A549 (cell line): Measurements from ENCODE around the gene MTSS2.

Experiments
- EHF ChIP-seq: fragments of 250-450 bp; sonication (Bioruptor Pico); IDR thresholded peaks from 2 replicates; pipeline ENCODE4 v1.5.0; 2020; ENCODE audit warnings: mild to moderate bottlenecking
- EP300 ChIP-seq, 2 experiments: fragments of >200 bp; sonication (Bioruptor Twin); formaldehyde crosslinking; IDR thresholded peaks; 2 replicates in 1 of 2; 3 replicates in 1 of 2; pipeline ENCODE4 v1.6.1; 2016 to 2017
- POLR2A ChIP-seq: IDR thresholded peaks from 2 replicates; pipeline ENCODE4 v1.6.1; 2012; ENCODE audit warnings: mild to moderate bottlenecking, low read length
- RNF2 ChIP-seq: fragments of 200-600 bp; sonication (generic); IDR thresholded peaks from 2 replicates; pipeline ENCODE4 v1.6.1; 2016; ENCODE audit warnings: low read depth, mild to moderate bottlenecking, antibody characterized with exemption, moderate library complexity, borderline replicate concordance
- TF ChIP-seq, protein P1 (sequence below): fragments of >200 bp; sonication (Bioruptor Twin); formaldehyde crosslinking; IDR thresholded peaks from 3 replicates; pipeline ENCODE4 v1.5.1; 2016
- TF ChIP-seq, protein P2 (sequence below): fragments of 200-600 bp; sonication (generic); IDR thresholded peaks from 2 replicates; pipeline ENCODE4 v1.6.1; 2016; ENCODE audit warnings: antibody characterized with exemption, mild to moderate bottlenecking, moderate library complexity
- TF ChIP-seq, protein P3 (sequence below): fragments of 450-650 bp; IDR thresholded peaks from 2 replicates; pipeline ENCODE4 v1.6.1; 2014; ENCODE audit warnings: antibody characterized with exemption

DNA sequence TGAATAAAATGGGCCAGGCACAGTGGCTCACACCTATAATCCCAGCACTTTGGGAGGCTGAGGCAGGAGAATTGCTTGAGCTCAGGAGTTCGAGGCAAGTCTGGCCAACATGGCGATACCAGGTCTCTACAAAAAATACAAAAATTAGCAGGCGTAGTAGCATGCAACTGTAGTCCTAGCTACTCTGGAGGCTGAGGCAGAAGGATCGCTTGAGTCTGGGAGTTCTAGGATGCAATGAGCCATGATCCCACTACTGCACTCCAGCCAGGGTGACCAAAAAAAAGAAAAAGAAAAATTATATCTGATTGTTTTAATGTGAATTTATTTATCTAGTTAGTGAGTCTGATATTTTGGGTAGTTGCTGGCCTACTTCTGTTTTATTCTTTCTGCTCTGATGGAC, 32.4 kb downstream of the MTSS2 start:
- TF ChIP-seq POLR2A (no peak), RNF2 (no peak), EHF (CRISPR knock-in tag) (no peak), EP300 (IDR thresholded peaks at IDR 0.05) (no peak)
- TF ChIP-seq, protein P1, sequence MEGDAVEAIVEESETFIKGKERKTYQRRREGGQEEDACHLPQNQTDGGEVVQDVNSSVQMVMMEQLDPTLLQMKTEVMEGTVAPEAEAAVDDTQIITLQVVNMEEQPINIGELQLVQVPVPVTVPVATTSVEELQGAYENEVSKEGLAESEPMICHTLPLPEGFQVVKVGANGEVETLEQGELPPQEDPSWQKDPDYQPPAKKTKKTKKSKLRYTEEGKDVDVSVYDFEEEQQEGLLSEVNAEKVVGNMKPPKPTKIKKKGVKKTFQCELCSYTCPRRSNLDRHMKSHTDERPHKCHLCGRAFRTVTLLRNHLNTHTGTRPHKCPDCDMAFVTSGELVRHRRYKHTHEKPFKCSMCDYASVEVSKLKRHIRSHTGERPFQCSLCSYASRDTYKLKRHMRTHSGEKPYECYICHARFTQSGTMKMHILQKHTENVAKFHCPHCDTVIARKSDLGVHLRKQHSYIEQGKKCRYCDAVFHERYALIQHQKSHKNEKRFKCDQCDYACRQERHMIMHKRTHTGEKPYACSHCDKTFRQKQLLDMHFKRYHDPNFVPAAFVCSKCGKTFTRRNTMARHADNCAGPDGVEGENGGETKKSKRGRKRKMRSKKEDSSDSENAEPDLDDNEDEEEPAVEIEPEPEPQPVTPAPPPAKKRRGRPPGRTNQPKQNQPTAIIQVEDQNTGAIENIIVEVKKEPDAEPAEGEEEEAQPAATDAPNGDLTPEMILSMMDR = no peak
- TF ChIP-seq, protein P2, sequence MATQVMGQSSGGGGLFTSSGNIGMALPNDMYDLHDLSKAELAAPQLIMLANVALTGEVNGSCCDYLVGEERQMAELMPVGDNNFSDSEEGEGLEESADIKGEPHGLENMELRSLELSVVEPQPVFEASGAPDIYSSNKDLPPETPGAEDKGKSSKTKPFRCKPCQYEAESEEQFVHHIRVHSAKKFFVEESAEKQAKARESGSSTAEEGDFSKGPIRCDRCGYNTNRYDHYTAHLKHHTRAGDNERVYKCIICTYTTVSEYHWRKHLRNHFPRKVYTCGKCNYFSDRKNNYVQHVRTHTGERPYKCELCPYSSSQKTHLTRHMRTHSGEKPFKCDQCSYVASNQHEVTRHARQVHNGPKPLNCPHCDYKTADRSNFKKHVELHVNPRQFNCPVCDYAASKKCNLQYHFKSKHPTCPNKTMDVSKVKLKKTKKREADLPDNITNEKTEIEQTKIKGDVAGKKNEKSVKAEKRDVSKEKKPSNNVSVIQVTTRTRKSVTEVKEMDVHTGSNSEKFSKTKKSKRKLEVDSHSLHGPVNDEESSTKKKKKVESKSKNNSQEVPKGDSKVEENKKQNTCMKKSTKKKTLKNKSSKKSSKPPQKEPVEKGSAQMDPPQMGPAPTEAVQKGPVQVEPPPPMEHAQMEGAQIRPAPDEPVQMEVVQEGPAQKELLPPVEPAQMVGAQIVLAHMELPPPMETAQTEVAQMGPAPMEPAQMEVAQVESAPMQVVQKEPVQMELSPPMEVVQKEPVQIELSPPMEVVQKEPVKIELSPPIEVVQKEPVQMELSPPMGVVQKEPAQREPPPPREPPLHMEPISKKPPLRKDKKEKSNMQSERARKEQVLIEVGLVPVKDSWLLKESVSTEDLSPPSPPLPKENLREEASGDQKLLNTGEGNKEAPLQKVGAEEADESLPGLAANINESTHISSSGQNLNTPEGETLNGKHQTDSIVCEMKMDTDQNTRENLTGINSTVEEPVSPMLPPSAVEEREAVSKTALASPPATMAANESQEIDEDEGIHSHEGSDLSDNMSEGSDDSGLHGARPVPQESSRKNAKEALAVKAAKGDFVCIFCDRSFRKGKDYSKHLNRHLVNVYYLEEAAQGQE = no peak
- TF ChIP-seq, protein P3, sequence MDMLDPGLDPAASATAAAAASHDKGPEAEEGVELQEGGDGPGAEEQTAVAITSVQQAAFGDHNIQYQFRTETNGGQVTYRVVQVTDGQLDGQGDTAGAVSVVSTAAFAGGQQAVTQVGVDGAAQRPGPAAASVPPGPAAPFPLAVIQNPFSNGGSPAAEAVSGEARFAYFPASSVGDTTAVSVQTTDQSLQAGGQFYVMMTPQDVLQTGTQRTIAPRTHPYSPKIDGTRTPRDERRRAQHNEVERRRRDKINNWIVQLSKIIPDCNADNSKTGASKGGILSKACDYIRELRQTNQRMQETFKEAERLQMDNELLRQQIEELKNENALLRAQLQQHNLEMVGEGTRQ = no peak
